ENCODE measurements around the gene DGUOK. TPM values are rescaled to one million over a fixed set of nuclear protein-coding genes. Genes with fewer than 3 reads are reported as not detected.

Gene DGUOK
- polyA plus RNA-seq, 1 donor (not counting 4 experiments of a cell fraction or from before 2014, with no cell fraction given), result 102 TPM

GRCh38 chr2:74007711-74008110 lies 81.0 kb downstream of the DGUOK start:
- DNase-seq (ENCODE audit: low read depth, low spot score) (no peak), FAIRE-seq (no peak)
- no peak for TF ChIP-seq CTCF (optimal IDR thresholded peaks at IDR 0.05 in 1 of 3, IDR thresholded peaks at IDR 0.05 in 1 of 3, conservative IDR thresholded peaks at IDR 0.05 in 1 of 3; ENCODE audit: extremely low read depth in 1 of 3, insufficient read depth in 2 of 3, low read length in 3 of 3)
- TF ChIP-seq EZH2 (IDR thresholded peaks at IDR 0.05; ENCODE audit: low read length), result no peak
- H3K36me3 ChIP-seq (ENCODE audit: control insufficient read depth in 2 of 2, extremely low read depth in 1 of 2, insufficient read depth in 2 of 2, low read length in 2 of 2), result peaks cover 2 to 9% of the 10 kb centered on the region in 2 experiments
- H3K79me2 ChIP-seq (ENCODE audit: control insufficient read depth, insufficient read depth, low read length), result peaks cover 51% of the 10 kb centered on the region
- H3K27me3 ChIP-seq (ENCODE audit: control insufficient read depth, extremely low read depth, insufficient read depth, low read length), result no peaks in the 10 kb centered on the region
- H3K27ac ChIP-seq (ENCODE audit: control insufficient read depth, insufficient read depth, low read length), result no peak overlapping the region
- H3K4me2 ChIP-seq (ENCODE audit: control insufficient read depth, extremely low read depth, insufficient read depth, low read depth, low read length), result no peak overlapping the region
- peaks cover 3% of the 10 kb centered on the region for H3K9me1 ChIP-seq (ENCODE audit: control insufficient read depth, extremely low read depth, insufficient read depth, low read length)
- H2AFZ ChIP-seq (ENCODE audit: control insufficient read depth, low read length), result no peak overlapping the region
- H3K4me3 ChIP-seq (ENCODE audit: control insufficient read depth in 2 of 3, extremely low read depth in 1 of 3, insufficient read depth in 2 of 3, low read depth in 1 of 3, low read length in 3 of 3), result no peak overlapping the region
- no peak overlapping the region for H3K9ac ChIP-seq (ENCODE audit: control insufficient read depth, extremely low read depth, insufficient read depth, low read length)
- H3K4me1 ChIP-seq (ENCODE audit: control insufficient read depth, extremely low read depth, insufficient read depth, low read length), result peaks cover 36% of the 10 kb centered on the region
- no peaks in the 10 kb centered on the region for H3K9me3 ChIP-seq (ENCODE audit: control insufficient read depth, low read depth, low read length)
- peaks cover 9% of the 10 kb centered on the region for H4K20me1 ChIP-seq (ENCODE audit: control insufficient read depth, extremely low read depth, insufficient read depth, low read length)
- dilution Hi-C loops (cut with MboI; ENCODE audit: extremely low pct_ligation_motif_present, low sequenced_read_pairs), result no loop called here

Small RNA genes lying within 50 kb of the gene (small RNA-seq; reads per million reads assigned to genes)
- 0 reads per million in 3 experiments for gene AC110801.1 (ENCODE audit: insufficient read length in 3 of 3, low read depth in 3 of 3, low replicate concordance in 1 of 3)
- gene RNA5SP97 (ENCODE audit: insufficient read length in 3 of 3, low read depth in 3 of 3, low replicate concordance in 1 of 3), result 0 reads per million in 3 experiments

Other genes starting within 250 kb of the DGUOK start
- 28.0 to 58.4 TPM (median 32.3 TPM) in 3 replicates for gene TPRKB, start 189.5 kb upstream of the DGUOK start, polyA plus RNA-seq
- 65.6 to 83.7 TPM (median 69.1 TPM) in 3 replicates for gene DUSP11, start 146.8 kb upstream of the DGUOK start, polyA plus RNA-seq
- not detected in 3 replicates for gene C2orf78, start 142.7 kb upstream of the DGUOK start, polyA plus RNA-seq
- gene STAMBP, start 97.9 kb upstream of the DGUOK start, polyA plus RNA-seq, result 86.5 to 120 TPM (median 95.4 TPM) in 3 replicates
- 0.12 to 0.18 TPM in 2 of 3 replicates, not detected in the other for gene ACTG2, start 33.9 kb upstream of the DGUOK start, polyA plus RNA-seq
- gene TET3, start 58.0 kb downstream of the DGUOK start, polyA plus RNA-seq, result 1.8 to 3.2 TPM (median 2.9 TPM) in 3 replicates
- gene BOLA3, start 221.0 kb downstream of the DGUOK start, polyA plus RNA-seq, result 66.0 to 116 TPM (median 80.6 TPM) in 3 replicates